HepG2 (cell line): ENCODE data around the gene IRF6. TPM values are rescaled to one million over a fixed set of nuclear protein-coding genes. Genes with fewer than 3 reads are reported as not detected.
A peak's percentile ranks its signal among the peaks of the same experiment; 100 is the strongest.

Experiments
- E2F2 ChIP-seq: sonication (generic); formaldehyde crosslinking; IDR thresholded peaks from 2 replicates; pipeline ENCODE4 v1.4.0; 2020; ENCODE audit warnings: missing genetic modification reagents, borderline replicate concordance
- EEA1 ChIP-seq: sonication (generic); formaldehyde crosslinking; IDR thresholded peaks from 2 replicates; pipeline ENCODE4 v1.5.1; 2020; ENCODE audit warnings: mild to moderate bottlenecking, missing genetic modification reagents, borderline replicate concordance
- ERF ChIP-seq: IDR thresholded peaks from 2 replicates; pipeline ENCODE4 v1.6.1; 2018; ENCODE audit warnings: missing biosample characterization, missing genetic modification reagents
- GABPB1 ChIP-seq: IDR thresholded peaks from 2 replicates; pipeline ENCODE4 v1.6.1; 2016; ENCODE audit warnings: mild to moderate bottlenecking, missing genetic modification reagents, moderate library complexity, missing compliant biosample characterization
- HNF1B ChIP-seq: sonication (generic); formaldehyde crosslinking; IDR thresholded peaks from 2 replicates; pipeline ENCODE4 v1.5.1; 2020; ENCODE audit warnings: mild to moderate bottlenecking, moderate library complexity, missing genetic modification reagents
- PLRG1 ChIP-seq: fragments of 450-650 bp; conservative IDR thresholded peaks from 2 replicates; pipeline ENCODE4 v1.6.1; 2016
- SAFB2 ChIP-seq: sonication (generic); formaldehyde crosslinking; IDR thresholded peaks from 2 replicates; pipeline ENCODE4 v1.5.1; 2020; ENCODE audit warnings: missing genetic modification reagents, low read depth, mild to moderate bottlenecking, borderline replicate concordance
- TERF1 ChIP-seq: sonication (generic); formaldehyde crosslinking; IDR thresholded peaks from 2 replicates; pipeline ENCODE4 v1.8.0; 2022; ENCODE audit warnings: mild to moderate bottlenecking, missing genetic modification reagents, moderate library complexity
- THRA ChIP-seq: sonication (generic); formaldehyde crosslinking; IDR thresholded peaks from 2 replicates; pipeline ENCODE4 v1.4.0; 2020; ENCODE audit warnings: missing genetic modification reagents, borderline replicate concordance
- ZHX1 ChIP-seq: sonication (generic); formaldehyde crosslinking; IDR thresholded peaks from 2 replicates; pipeline ENCODE4 v1.8.1; 2022; ENCODE audit warnings: low read depth, mild to moderate bottlenecking, missing genetic modification reagents
- ZNF205 ChIP-seq: IDR thresholded peaks from 2 replicates; pipeline ENCODE4 v1.6.1; 2018; ENCODE audit warnings: missing biosample characterization, missing genetic modification reagents
- ZNF329 ChIP-seq: sonication (generic); formaldehyde crosslinking; IDR thresholded peaks from 2 replicates; pipeline ENCODE4 v1.9.0; 2021; ENCODE audit warnings: low read depth, mild to moderate bottlenecking, missing genetic modification reagents
- polyA plus RNA-seq, 8 experiments: library from polyadenylated mRNA; depleted of rRNA in 3 of 8; stranded (reverse) in 7 of 8; unstranded in 1 of 8; fragments of >200 nt; fragmentation: Illumina TruSeq in 4 of 8; extraction: Trizol in 4 of 8; gene quantifications; 2 replicates each; pipeline versions ENCODE4 v1.2.1 to v1.2.3, GENCODE V29; 2011 to 2016; ENCODE audit warnings: low read depth in 4 of 8, missing spikeins in 1 of 8, mixed read lengths in 1 of 8; ENCODE audit not compliant: insufficient read depth in 1 of 8
- total RNA-seq, 5 experiments: library from RNA; depleted of rRNA; stranded (reverse); fragments of >200 nt; fragmentation: Illumina TruSeq; extraction: Trizol; gene quantifications; 2 replicates each; pipeline ENCODE4 v1.2.3, GENCODE V29; 2016; ENCODE audit warnings: low read depth in 1 of 5
- TF ChIP-seq, protein P1 (sequence below): sonication (generic); formaldehyde crosslinking; IDR thresholded peaks from 2 replicates; pipeline ENCODE4 v1.5.0; 2020; ENCODE audit warnings: mild to moderate bottlenecking, missing genetic modification reagents, moderate library complexity
- TF ChIP-seq, protein P2 (sequence below): IDR thresholded peaks from 2 replicates; pipeline ENCODE4 v1.6.1; 2016; ENCODE audit warnings: missing compliant biosample characterization, missing genetic modification reagents, borderline replicate concordance

The IRF6 gene
- total and polyA plus RNA-seq, 2 of the 13 experiments (the other 11 are each of a cell fraction or from before 2014, with no cell fraction given): 0.02 TPM; not detected in 1

DNA sequence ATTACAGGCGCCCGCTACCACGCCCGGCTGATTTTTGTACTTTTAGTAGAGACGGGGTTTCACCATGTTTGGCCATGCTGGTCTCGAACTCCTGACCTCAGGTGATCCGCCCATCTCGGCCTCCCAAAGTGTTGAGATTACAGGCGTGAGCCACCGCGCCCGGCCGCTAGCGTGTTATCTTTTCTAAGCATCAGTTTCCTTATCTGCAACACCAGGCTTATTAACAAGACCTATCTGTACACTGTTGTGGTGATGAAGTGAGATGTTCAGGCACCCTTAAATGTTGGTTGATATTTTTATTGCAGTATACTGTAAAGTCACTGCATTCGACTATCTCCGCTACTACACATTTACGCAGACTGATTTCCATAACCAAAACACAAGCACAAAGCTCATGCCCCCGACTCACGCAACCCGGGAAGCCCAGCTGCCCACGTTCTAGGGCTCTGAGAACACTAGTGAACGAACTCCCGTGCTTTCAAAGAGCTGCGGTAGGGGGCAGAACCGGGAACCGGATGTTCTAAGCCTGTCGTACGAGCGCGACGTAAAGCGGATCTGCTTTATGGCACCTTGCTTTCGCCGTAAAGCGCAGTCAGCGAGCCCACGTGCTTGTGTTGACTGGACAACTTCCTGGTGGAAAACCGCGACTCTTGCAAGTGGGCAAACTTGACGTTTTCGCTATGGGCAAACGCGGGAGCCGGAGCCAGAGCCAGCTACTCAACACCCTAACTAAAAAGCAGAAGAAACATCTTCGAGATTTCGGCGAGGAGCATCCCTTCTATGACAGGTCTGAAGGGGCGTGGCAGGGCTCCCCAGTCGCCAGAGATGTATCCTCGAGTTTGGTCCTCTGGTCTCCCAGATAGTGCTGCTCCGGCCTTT lies 21.7 kb upstream of the IRF6 start, which contains the start of gene UTP25 (continued):
- TF ChIP-seq EEA1 (CRISPR knock-in tag): no peak
- no peak for TF ChIP-seq E2F2 (CRISPR knock-in tag)
- TF ChIP-seq THRA (CRISPR knock-in tag): no peak
- TF ChIP-seq GABPB1 (CRISPR knock-in tag): peak; percentile 96
- peak; percentile 54; the same call in 1 of the 2 replicates for TF ChIP-seq ZNF205 (CRISPR knock-in tag)
- no peak for TF ChIP-seq TERF1
- TF ChIP-seq HNF1B (CRISPR knock-in tag): no peak; the same call in 1 of the 2 replicates
- TF ChIP-seq ZHX1: 0 out of 2 replicates have a peak, but pooled peaks have one; percentile 78
- no peak for TF ChIP-seq PLRG1
- TF ChIP-seq, protein P1, sequence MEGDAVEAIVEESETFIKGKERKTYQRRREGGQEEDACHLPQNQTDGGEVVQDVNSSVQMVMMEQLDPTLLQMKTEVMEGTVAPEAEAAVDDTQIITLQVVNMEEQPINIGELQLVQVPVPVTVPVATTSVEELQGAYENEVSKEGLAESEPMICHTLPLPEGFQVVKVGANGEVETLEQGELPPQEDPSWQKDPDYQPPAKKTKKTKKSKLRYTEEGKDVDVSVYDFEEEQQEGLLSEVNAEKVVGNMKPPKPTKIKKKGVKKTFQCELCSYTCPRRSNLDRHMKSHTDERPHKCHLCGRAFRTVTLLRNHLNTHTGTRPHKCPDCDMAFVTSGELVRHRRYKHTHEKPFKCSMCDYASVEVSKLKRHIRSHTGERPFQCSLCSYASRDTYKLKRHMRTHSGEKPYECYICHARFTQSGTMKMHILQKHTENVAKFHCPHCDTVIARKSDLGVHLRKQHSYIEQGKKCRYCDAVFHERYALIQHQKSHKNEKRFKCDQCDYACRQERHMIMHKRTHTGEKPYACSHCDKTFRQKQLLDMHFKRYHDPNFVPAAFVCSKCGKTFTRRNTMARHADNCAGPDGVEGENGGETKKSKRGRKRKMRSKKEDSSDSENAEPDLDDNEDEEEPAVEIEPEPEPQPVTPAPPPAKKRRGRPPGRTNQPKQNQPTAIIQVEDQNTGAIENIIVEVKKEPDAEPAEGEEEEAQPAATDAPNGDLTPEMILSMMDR (CRISPR knock-in tag): peak; percentile 88
- TF ChIP-seq, protein P2, sequence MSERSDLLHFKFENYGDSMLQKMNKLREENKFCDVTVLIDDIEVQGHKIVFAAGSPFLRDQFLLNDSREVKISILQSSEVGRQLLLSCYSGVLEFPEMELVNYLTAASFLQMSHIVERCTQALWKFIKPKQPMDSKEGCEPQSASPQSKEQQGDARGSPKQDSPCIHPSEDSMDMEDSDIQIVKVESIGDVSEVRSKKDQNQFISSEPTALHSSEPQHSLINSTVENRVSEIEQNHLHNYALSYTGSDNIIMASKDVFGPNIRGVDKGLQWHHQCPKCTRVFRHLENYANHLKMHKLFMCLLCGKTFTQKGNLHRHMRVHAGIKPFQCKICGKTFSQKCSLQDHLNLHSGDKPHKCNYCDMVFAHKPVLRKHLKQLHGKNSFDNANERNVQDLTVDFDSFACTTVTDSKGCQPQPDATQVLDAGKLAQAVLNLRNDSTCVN (CRISPR knock-in tag): peak; percentile 71; the same call in 1 of the 2 replicates
- peak; percentile 61; the same call in 1 of the 2 replicates for TF ChIP-seq ERF (CRISPR knock-in tag)
- no peak for TF ChIP-seq SAFB2 (CRISPR knock-in tag)
- TF ChIP-seq ZNF329 (CRISPR knock-in tag): 0 out of 2 replicates have a peak, but pooled peaks have one; percentile 21
